Upper lobe of right lung (tissue), 1 donor: ENCODE data around the gene TACC2. TPM values are rescaled to one million over a fixed set of nuclear protein-coding genes. Genes with fewer than 3 reads are reported as not detected.
"Not testable (repeated sequence)": the region's sequence is repeated elsewhere in the genome, so short reads cannot be mapped to it uniquely, and the experiment has no call there.

ENCODE experiments used
- ATAC-seq: fragments of 200-7000 bp; cut with Tn5 transposase; one replicate; pipeline ENCODE4 v1.9.1; 2020; ENCODE audit warnings: mild to moderate bottlenecking, moderate library complexity
- DNase-seq: peaks from one replicate; pipeline ENCODE4 v3.0.0-alpha.2; 2020
- H3K27ac ChIP-seq: fragments of 200-600 bp; one replicate; pipeline ENCODE4 v1.8.0; 2022
- H3K27me3 ChIP-seq: fragments of 200-600 bp; one replicate; pipeline ENCODE4 v1.8.0; 2022; ENCODE audit warnings: mild to moderate bottlenecking
- H3K36me3 ChIP-seq: fragments of 200-600 bp; one replicate; pipeline ENCODE4 v1.8.0; 2022
- H3K4me1 ChIP-seq: fragments of 200-600 bp; one replicate; pipeline ENCODE4 v1.8.0; 2022
- H3K4me3 ChIP-seq: fragments of 200-600 bp; one replicate; pipeline ENCODE4 v1.8.0; 2022; ENCODE audit warnings: mild to moderate bottlenecking
- H3K9me3 ChIP-seq: fragments of 200-600 bp; one replicate; pipeline ENCODE4 v1.8.0; 2022
- intact Hi-C: fragments of 100-400 bp; cut with DNase I; formaldehyde crosslinking; loops from one replicate; pipeline ENCODE4 v1.11.0; 2022
- total RNA-seq: library from RNA; stranded (reverse); fragmentation: NEBNext Ultra II Directional; extraction: Animal tissue kit (Norgen Biotek cat#: 25700); gene quantifications from one replicate; pipeline ENCODE4 v1.2.1, GENCODE V29; 2021
- TF ChIP-seq, protein P1 (sequence below): fragments of 200-600 bp; IDR thresholded peaks from one replicate; pipeline ENCODE4 v1.8.0; 2022; ENCODE audit warnings: antibody characterized with exemption
- donor health status: DM: no; HTN: yes; CAD: no; lungs with severe emphysema.

The TACC2 gene
- total RNA-seq, 1 donor from 2014 or later, result 236 TPM

DNA sequence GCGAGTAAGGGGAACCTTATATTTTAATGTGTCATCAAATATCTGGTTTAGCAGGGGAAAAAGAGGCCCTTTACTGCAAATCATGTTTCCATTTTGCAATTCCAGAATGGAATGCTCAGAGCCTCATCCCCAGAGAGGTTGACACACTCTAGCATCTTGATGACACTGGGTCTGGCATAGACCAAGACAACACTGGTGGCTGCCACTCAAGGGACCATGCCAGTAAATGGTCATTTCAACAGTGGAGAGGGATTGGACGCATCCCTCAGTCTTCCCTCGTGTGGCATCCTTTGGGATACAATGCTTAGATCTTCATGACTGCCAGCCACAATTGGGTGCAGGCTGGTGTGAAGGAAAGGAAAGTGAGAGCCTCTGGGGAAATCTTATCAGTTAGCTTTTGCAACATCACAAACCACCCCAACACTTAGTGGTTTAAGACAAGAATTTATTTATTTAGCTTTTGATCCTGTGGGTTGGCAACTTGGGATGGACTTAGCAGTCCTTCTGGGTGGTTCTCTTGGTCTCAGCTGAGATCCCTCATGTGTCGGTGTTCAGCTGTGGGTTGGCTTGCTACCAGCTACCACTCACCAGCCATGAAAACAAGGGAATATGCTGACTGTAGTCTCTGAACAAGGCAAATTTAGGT, 21.6 kb downstream of the TACC2 start:
- Histone ChIP-seq H3K36me3 (no peaks in the 10 kb centered on the region), H3K4me3 (no peak overlapping the region), H3K9me3 (no peaks in the 10 kb centered on the region), H3K27me3 (no peaks in the 10 kb centered on the region), H3K4me1 (no peaks in the 10 kb centered on the region), H3K27ac (no peak overlapping the region)
- intact Hi-C loops, result no loop called here
- no peak for DNase-seq
- TF ChIP-seq, protein P1, sequence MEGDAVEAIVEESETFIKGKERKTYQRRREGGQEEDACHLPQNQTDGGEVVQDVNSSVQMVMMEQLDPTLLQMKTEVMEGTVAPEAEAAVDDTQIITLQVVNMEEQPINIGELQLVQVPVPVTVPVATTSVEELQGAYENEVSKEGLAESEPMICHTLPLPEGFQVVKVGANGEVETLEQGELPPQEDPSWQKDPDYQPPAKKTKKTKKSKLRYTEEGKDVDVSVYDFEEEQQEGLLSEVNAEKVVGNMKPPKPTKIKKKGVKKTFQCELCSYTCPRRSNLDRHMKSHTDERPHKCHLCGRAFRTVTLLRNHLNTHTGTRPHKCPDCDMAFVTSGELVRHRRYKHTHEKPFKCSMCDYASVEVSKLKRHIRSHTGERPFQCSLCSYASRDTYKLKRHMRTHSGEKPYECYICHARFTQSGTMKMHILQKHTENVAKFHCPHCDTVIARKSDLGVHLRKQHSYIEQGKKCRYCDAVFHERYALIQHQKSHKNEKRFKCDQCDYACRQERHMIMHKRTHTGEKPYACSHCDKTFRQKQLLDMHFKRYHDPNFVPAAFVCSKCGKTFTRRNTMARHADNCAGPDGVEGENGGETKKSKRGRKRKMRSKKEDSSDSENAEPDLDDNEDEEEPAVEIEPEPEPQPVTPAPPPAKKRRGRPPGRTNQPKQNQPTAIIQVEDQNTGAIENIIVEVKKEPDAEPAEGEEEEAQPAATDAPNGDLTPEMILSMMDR, result no peak
- peak; percentile 17 for ATAC-seq

DNA sequence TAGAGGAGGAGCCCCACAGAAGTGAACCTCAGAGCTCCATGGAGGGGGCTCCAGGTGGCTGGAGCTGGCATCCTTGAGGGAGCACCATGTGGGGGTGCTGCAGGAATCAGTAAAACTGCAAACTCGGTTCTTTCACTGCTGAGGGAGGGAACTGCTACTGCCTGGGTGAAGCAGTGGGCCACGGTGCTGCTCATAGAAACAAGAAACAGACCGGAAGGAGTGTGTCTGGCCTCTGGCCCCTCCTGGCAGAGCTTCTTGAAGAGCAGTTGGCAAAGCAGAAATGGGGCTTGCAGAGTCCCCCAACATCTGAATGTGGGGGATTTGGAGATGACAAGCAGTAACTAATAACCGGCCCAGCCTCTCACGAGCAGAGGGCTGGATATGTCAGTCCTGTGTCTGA, 23.8 kb downstream of the TACC2 start:
- Histone ChIP-seq H3K36me3 (no peaks in the 10 kb centered on the region), H3K27me3 (no peaks in the 10 kb centered on the region), H3K9me3 (no peaks in the 10 kb centered on the region), H3K27ac (no peak overlapping the region), H3K4me1 (no peaks in the 10 kb centered on the region), H3K4me3 (no peak overlapping the region)
- no peak for ATAC-seq
- DNase-seq, result no peak
- TF ChIP-seq, protein P1, result no peak
- intact Hi-C loops, result no loop called here

DNA sequence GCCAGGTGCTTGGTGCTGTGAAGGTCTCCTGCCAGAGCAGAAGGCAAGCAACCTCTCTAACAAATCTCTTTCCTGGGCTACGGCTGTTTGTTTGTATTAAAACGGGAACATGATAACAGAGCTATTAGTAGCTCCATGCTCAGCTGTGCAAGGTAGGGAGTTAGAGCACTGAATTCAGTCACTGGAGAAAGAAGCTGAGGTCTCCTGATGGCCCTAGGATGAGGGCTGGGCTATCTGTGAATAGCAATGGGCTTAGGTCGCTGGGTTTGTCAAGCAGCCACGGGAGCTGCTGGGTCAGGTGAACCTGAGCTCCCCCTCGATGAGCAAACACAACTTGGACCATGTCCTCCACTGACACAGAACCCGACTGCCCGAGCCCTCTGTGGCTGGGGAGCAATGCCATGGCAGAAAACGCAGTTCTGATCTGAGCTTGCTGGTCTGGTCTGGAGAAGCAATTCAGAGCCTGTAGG, 24.4 kb downstream of the TACC2 start:
- Histone ChIP-seq H3K4me3 (no peak overlapping the region), H3K27me3 (no peaks in the 10 kb centered on the region), H3K27ac (no peak overlapping the region), H3K4me1 (no peaks in the 10 kb centered on the region), H3K9me3 (no peaks in the 10 kb centered on the region), H3K36me3 (no peaks in the 10 kb centered on the region)
- TF ChIP-seq, protein P1, result no peak
- DNase-seq (no peak), ATAC-seq (peak; percentile 49)
- intact Hi-C loops, result no loop called here

DNA sequence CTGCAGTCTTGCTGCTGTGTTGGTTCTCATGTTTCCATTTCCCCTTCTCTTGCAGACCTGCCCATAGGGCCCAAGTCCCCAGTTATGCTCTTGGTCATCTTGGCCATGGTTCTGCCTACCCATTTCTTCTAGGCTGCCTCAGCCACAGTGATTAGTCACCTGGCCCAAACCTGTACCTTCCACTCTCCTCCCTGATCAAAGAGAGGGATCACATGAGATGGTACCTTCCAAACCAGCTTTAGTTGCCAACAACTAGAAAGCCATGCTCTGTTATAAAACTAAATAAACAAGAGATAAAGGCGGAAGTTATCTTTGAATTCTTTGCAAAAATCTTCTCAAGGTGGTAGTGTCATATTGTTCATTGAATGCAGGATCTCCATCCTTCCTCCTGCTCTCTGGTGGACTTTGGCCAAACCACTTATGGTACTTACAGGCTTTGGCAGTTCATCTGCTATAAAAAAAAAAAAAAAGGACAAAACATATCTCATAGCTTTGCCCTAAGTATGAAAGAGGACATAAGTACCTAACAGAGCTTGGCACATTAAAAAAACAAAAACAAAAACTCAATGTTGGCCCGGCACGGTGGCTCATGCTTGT, 25.8 kb downstream of the TACC2 start:
- no peak overlapping the region for H3K27ac ChIP-seq
- DNase-seq (no peak), ATAC-seq (no peak)
- no peaks in the 10 kb centered on the region for H3K9me3 ChIP-seq
- no peaks in the 10 kb centered on the region for H3K27me3 ChIP-seq
- H3K36me3 ChIP-seq, result no peaks in the 10 kb centered on the region
- intact Hi-C loops, result no loop called here
- H3K4me1 ChIP-seq, result no peaks in the 10 kb centered on the region
- H3K4me3 ChIP-seq, result no peak overlapping the region
- TF ChIP-seq, protein P1, result no peak

DNA sequence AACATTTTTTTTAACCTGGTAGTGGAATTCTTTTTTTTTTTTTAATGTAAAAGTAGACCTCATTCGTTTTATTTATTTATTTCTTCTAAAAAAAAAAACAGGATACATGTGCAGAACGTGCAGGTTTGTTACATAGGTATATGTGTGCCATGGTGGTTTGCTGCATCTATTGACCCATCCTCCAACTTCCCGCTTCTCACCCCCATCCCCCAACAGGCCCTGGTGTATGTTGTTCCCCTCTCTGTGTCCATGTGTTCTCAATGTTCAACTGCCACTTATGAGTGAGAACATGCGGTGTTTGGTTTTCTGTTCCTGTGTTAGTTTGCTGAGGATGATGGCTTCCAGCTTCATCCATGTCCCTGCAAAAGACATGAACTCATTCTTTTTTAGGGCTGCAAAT, 29.0 kb downstream of the TACC2 start:
- ATAC-seq, H3K27me3 ChIP-seq, H3K4me3 ChIP-seq, DNase-seq, H3K27ac ChIP-seq, H3K9me3 ChIP-seq, intact Hi-C loops, H3K4me1 ChIP-seq, H3K36me3 ChIP-seq: not testable (repeated sequence)

GRCh38 chr10:122018491-122018890, 29.5 kb downstream of the TACC2 start:
- Histone ChIP-seq H3K4me3 (no peak overlapping the region), H3K36me3 (no peaks in the 10 kb centered on the region), H3K27me3 (no peaks in the 10 kb centered on the region), H3K27ac (peak overlapping the region; percentile 59), H3K4me1 (no peaks in the 10 kb centered on the region), H3K9me3 (no peaks in the 10 kb centered on the region)
- ATAC-seq (no peak), DNase-seq (no peak)
- TF ChIP-seq, protein P1, result no peak
- intact Hi-C loops, result no loop called here
